K562 (cell line): ENCODE measurements around the gene CHAC1. TPM values are rescaled to one million over a fixed set of nuclear protein-coding genes. Genes with fewer than 3 reads are reported as not detected.

ENCODE experiments used
- CEBPZ ChIP-seq: fragments of 150-350 bp; IDR thresholded peaks from 2 replicates; pipeline ENCODE4 v1.6.1; 2014; ENCODE audit warnings: low read depth, mild to moderate bottlenecking, low read length, borderline replicate concordance
- ZNF3 ChIP-seq: fragments of 250-450 bp; sonication (Bioruptor Pico); IDR thresholded peaks from 2 replicates; pipeline ENCODE4 v1.5.0; 2021; ENCODE audit warnings: mild to moderate bottlenecking, moderate library complexity
- polyA plus RNA-seq, 8 experiments: library from polyadenylated mRNA; depleted of rRNA in 4 of 8; stranded (reverse) in 5 of 8; unstranded in 3 of 8; fragments of >200 nt; fragmentation: Nextera tagmentation in 2 of 8; fragmentation: Illumina TruSeq in 1 of 8; extraction: Ambion mirVana in 2 of 8; extraction: Trizol in 1 of 8; gene quantifications; 2 replicates each; pipeline versions ENCODE4 v1.2.1 to v1.2.3, GENCODE V29; 2011 to 2014; ENCODE audit warnings: inconsistent platforms in 1 of 8, missing spikeins in 1 of 8
- total RNA-seq, 7 experiments: library from RNA; depleted of rRNA in 6 of 7; stranded (reverse); fragments of >200 nt in 6 of 7; fragmentation: Illumina TruSeq in 2 of 7; extraction: Trizol in 2 of 7; gene quantifications; 2 replicates each; pipeline versions ENCODE4 v1.2.1 to v1.2.3, GENCODE V29; 2011 to 2021; ENCODE audit warnings: low replicate concordance in 1 of 7
- TF ChIP-seq, protein P1 (sequence below): fragments of 450-650 bp; formaldehyde crosslinking; IDR thresholded peaks from 2 replicates; pipeline ENCODE4 v1.4.0; 2020; ENCODE audit warnings: mild to moderate bottlenecking, moderate library complexity

Gene CHAC1
- total and polyA plus RNA-seq, 9 of the 15 experiments (the other 6 are each of a cell fraction or from before 2014, with no cell fraction given), result 0.47 to 39.0 (median 7.5) TPM

GRCh38 chr15:40927495-40927872 lies 25.8 kb upstream of the CHAC1 start (continued):
- TF ChIP-seq CEBPZ (no peak), ZNF3 (CRISPR knock-in tag) (no peak)
- TF ChIP-seq, protein P1, sequence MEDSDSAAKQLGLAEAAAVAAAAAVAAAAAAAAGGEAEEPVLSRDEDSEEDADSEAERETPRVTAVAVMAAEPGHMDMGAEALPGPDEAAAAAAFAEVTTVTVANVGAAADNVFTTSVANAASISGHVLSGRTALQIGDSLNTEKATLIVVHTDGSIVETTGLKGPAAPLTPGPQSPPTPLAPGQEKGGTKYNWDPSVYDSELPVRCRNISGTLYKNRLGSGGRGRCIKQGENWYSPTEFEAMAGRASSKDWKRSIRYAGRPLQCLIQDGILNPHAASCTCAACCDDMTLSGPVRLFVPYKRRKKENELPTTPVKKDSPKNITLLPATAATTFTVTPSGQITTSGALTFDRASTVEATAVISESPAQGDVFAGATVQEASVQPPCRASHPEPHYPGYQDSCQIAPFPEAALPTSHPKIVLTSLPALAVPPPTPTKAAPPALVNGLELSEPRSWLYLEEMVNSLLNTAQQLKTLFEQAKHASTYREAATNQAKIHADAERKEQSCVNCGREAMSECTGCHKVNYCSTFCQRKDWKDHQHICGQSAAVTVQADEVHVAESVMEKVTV (CRISPR knock-in tag), result no peak
